Measurements from ENCODE around the gene GPI.

DNA sequence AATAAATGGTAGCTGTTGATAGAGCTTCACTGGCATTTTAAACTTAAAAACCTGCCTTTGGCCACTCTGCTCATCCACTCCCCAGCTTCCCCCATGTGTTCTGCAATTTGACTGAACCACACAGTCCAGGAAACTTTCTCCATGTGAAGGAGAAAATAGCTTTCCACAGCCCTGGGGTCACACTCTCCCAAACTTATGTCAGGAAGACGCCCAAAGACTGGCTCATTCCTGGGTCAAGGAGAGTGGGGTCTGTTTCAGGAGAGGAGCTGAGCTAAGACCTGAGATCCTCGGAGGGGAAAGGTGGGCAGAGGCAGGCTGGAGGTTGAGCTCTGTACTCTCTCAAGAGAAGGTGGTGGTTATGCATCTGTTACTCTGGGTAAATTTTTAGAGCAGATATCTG is 48.7 kb upstream of the GPI start:
- no peak for TF ChIP-seq EZH2phosphoT487 (IDR thresholded peaks at IDR 0.05; ENCODE audit: insufficient read depth, low read depth)
- no peak for TF ChIP-seq EZH2 (IDR thresholded peaks at IDR 0.05; ENCODE audit: insufficient read depth, poor library complexity, severe bottlenecking)

All from GM23248 (cell line).